HS-5 (cell line): ENCODE results near the gene ROS1.
"Not testable (repeated sequence)": the region's sequence is repeated elsewhere in the genome, so short reads cannot be mapped to it uniquely, and the experiment has no call there.

Source experiments
- DNase-seq: peaks from one replicate; pipeline ENCODE4 v3.0.0-alpha.2; 2012; ENCODE audit warnings: low read depth

The ROS1 gene

GRCh38 chr6:117380298-117380697 is 45.4 kb downstream of the ROS1 start:
- DNase-seq, result no peak

- no peak for DNase-seq
Observed at GRCh38 chr6:117375446-117375845, 50.3 kb downstream of the ROS1 start.

- DNase-seq, result no peak
Observed at GRCh38 chr6:117373211-117373813, 52.4 kb downstream of the ROS1 start.

GRCh38 chr6:117372289-117372688 is 53.5 kb downstream of the ROS1 start:
- not testable (repeated sequence) for DNase-seq

- no peak for DNase-seq
Observed at GRCh38 chr6:117371492-117371891, 54.2 kb downstream of the ROS1 start.

GRCh38 chr6:117359581-117359980 is 66.2 kb downstream of the ROS1 start:
- no peak for DNase-seq

GRCh38 chr6:117354671-117355070 is 71.1 kb downstream of the ROS1 start:
- no peak for DNase-seq

- DNase-seq, result no peak
Observed at GRCh38 chr6:117352466-117353081, 73.2 kb downstream of the ROS1 start.

- DNase-seq, result no peak
Observed at GRCh38 chr6:117351521-117351920, 74.2 kb downstream of the ROS1 start.

GRCh38 chr6:117346142-117346930 is 79.4 kb downstream of the ROS1 start:
- peak; percentile 23 for DNase-seq

GRCh38 chr6:117345292-117345610 is 80.5 kb downstream of the ROS1 start:
- no peak for DNase-seq

- no peak for DNase-seq
Observed at GRCh38 chr6:117344444-117345291, 81.1 kb downstream of the ROS1 start.

- DNase-seq, result no peak
Observed at GRCh38 chr6:117338567-117338966, 87.2 kb downstream of the ROS1 start.

GRCh38 chr6:117329926-117330325 is 95.8 kb downstream of the ROS1 start:
- DNase-seq, result no peak

GRCh38 chr6:117328500-117328899 is 97.2 kb downstream of the ROS1 start:
- DNase-seq, result no peak

GRCh38 chr6:117328005-117328389 is 97.7 kb downstream of the ROS1 start:
- no peak for DNase-seq

- DNase-seq, result no peak
Observed at GRCh38 chr6:117327149-117328004, 98.4 kb downstream of the ROS1 start.

- DNase-seq, result no peak
Observed at GRCh38 chr6:117326396-117326795, 99.3 kb downstream of the ROS1 start.

GRCh38 chr6:117317261-117317660 is 108.5 kb downstream of the ROS1 start:
- DNase-seq, result peak; percentile 11

- DNase-seq, result no peak
Observed at GRCh38 chr6:117311726-117312125, 114.0 kb downstream of the ROS1 start.

- DNase-seq, result no peak
Observed at GRCh38 chr6:117311310-117311709, 114.4 kb downstream of the ROS1 start.

- DNase-seq, result no peak
Observed at GRCh38 chr6:117309611-117310010, 116.1 kb downstream of the ROS1 start.
